ENCODE measurements around the gene PAK1.

DNA sequence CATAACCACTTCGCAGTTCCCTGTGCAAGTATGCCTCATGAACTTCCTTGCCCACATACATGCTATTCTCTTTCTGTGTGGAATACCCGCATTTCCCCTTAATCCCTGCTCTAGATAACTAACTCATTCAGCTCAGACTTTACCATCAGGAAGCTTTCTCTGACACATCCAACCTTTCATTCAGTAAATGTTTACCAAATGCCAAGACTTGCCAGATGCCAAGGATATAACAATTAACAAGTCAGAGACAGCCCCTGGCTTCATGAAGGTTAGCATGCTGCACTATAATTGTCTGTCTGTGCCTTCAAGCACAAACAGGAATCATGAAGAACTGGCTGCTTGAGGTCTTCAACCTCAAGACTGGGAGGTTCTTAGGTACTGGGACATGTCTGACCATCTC lies 101.2 kb downstream of the PAK1 start:
- TF ChIP-seq, protein P1, sequence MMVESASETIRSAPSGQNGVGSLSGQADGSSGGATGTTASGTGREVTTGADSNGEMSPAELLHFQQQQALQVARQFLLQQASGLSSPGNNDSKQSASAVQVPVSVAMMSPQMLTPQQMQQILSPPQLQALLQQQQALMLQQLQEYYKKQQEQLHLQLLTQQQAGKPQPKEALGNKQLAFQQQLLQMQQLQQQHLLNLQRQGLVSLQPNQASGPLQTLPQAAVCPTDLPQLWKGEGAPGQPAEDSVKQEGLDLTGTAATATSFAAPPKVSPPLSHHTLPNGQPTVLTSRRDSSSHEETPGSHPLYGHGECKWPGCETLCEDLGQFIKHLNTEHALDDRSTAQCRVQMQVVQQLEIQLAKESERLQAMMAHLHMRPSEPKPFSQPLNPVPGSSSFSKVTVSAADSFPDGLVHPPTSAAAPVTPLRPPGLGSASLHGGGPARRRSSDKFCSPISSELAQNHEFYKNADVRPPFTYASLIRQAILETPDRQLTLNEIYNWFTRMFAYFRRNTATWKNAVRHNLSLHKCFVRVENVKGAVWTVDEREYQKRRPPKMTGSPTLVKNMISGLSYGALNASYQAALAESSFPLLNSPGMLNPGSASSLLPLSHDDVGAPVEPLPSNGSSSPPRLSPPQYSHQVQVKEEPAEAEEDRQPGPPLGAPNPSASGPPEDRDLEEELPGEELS (CRISPR knock-in tag; IDR thresholded peaks at IDR 0.05; ENCODE audit: borderline replicate concordance), result no peak
- TF ChIP-seq, protein P2, sequence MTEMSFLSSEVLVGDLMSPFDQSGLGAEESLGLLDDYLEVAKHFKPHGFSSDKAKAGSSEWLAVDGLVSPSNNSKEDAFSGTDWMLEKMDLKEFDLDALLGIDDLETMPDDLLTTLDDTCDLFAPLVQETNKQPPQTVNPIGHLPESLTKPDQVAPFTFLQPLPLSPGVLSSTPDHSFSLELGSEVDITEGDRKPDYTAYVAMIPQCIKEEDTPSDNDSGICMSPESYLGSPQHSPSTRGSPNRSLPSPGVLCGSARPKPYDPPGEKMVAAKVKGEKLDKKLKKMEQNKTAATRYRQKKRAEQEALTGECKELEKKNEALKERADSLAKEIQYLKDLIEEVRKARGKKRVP (CRISPR knock-in tag; IDR thresholded peaks at IDR 0.05), result no peak
- TF ChIP-seq POLR2A (conservative IDR thresholded peaks at IDR 0.05), result no peak
- no peak for TF ChIP-seq NFXL1 (CRISPR knock-in tag; IDR thresholded peaks at IDR 0.05)
- TF ChIP-seq MAFK (IDR thresholded peaks at IDR 0.05; ENCODE audit: low read length), result no peak
- TF ChIP-seq LCOR (CRISPR knock-in tag; IDR thresholded peaks at IDR 0.05), result no peak
- TF ChIP-seq MTA3 (IDR thresholded peaks at IDR 0.05; ENCODE audit: borderline replicate concordance), result no peak
- TF ChIP-seq ZNF274 (IDR thresholded peaks at IDR 0.05; ENCODE audit: borderline replicate concordance, low read depth, low read length), result no peak
